Measurements from ENCODE around the gene NELFA. TPM values are rescaled to one million over a fixed set of nuclear protein-coding genes. Genes with fewer than 3 reads are reported as not detected.

The NELFA gene
- total and polyA plus RNA-seq, 12 donors: 8.8 to 19.7 (median 11.1) TPM

GRCh38 chr4:2044542-2045517 is 36.1 kb upstream of the NELFA start:
- Histone ChIP-seq H3K27me3 (peaks cover 20 to 82% (median 67%) of the 10 kb centered on the region in 7 donors), H3K36me3 (no peaks in the 10 kb centered on the region), H3K4me3 (no peak overlapping the region), H3K9me3 (peaks cover 0 to 4% (median 0%) of the 10 kb centered on the region in 11 donors), H3K27ac (no peak overlapping the region), H3K4me1 (peaks cover 4 to 23% (median 20%) of the 10 kb centered on the region in 9 donors)
- WGBS, 2 donors: 86 to 93% methylated on average over 18 of the region's 18 CpGs
- intact Hi-C loops (cut with DNase I): no loop called here
- DNase-seq (no peak), ATAC-seq (no peak)
- no peak for TF ChIP-seq CTCF (IDR thresholded peaks at IDR 0.05)

- H3K9me3 ChIP-seq: peaks cover 0 to 4% (median 0%) of the 10 kb centered on the region in 11 donors
- H3K4me1 ChIP-seq: peaks cover 4 to 23% (median 20%) of the 10 kb centered on the region in 9 donors
- no peak overlapping the region for H3K4me3 ChIP-seq
- no peaks in the 10 kb centered on the region for H3K36me3 ChIP-seq
- ATAC-seq (no peak), DNase-seq (no peak)
- H3K27ac ChIP-seq: no peak overlapping the region
- intact Hi-C loops (cut with DNase I): no loop called here
- 85 to 92% methylated on average over 6 of the region's 6 CpGs for WGBS, 2 donors
- peaks cover 20 to 84% (median 75%) of the 10 kb centered on the region in 7 donors for H3K27me3 ChIP-seq
- TF ChIP-seq CTCF (IDR thresholded peaks at IDR 0.05): no peak
These were observed 35.3 kb upstream of the NELFA start for GRCh38 chr4:2044119-2044485.

- no peak for TF ChIP-seq CTCF (IDR thresholded peaks at IDR 0.05)
These were observed 34.8 kb upstream of the NELFA start for GRCh38 chr4:2043396-2044118.

GRCh38 chr4:2042947-2043395 is 34.2 kb upstream of the NELFA start:
- ATAC-seq (no peak), DNase-seq (no peak)
- H3K9me3 ChIP-seq: peaks cover 0 to 4% (median 0%) of the 10 kb centered on the region in 11 donors
- H3K4me3 ChIP-seq: peak overlapping the region in 4 of 10 donors; percentile 49 to 73 (median 66)
- H3K27me3 ChIP-seq: peaks cover 20 to 85% (median 76%) of the 10 kb centered on the region in 7 donors
- intact Hi-C loops (cut with DNase I): no loop called here
- H3K4me1 ChIP-seq: peaks cover 4 to 23% (median 20%) of the 10 kb centered on the region in 9 donors
- H3K36me3 ChIP-seq: no peaks in the 10 kb centered on the region
- no peak for TF ChIP-seq CTCF (IDR thresholded peaks at IDR 0.05)
- no peak overlapping the region for H3K27ac ChIP-seq
- WGBS, 2 donors: 80 to 81% methylated on average over 8 of the region's 8 CpGs

More at GRCh38 chr4:2043396-2044118, 34.8 kb upstream of the NELFA start:
- Histone ChIP-seq H3K27me3 (peaks cover 20 to 83% (median 78%) of the 10 kb centered on the region in 7 donors), H3K4me3 (no peak overlapping the region), H3K27ac (no peak overlapping the region), H3K36me3 (no peaks in the 10 kb centered on the region), H3K9me3 (peaks cover 0 to 4% (median 0%) of the 10 kb centered on the region in 11 donors), H3K4me1 (peaks cover 4 to 23% (median 20%) of the 10 kb centered on the region in 9 donors)
- intact Hi-C loops (cut with DNase I): no loop called here
- ATAC-seq (no peak), DNase-seq (no peak)
- 90 to 91% methylated on average over 18 of the region's 18 CpGs for WGBS, 2 donors
